Ureter (tissue), 1 donor: ENCODE results near the gene ZHX3. TPM values are rescaled to one million over a fixed set of nuclear protein-coding genes. Genes with fewer than 3 reads are reported as not detected.

Experiments
- DNase-seq: peaks from one replicate; pipeline ENCODE4 v3.0.0-alpha.2; 2020; ENCODE audit warnings: low spot score
- total RNA-seq: library from RNA; stranded (reverse); gene quantifications from one replicate; pipeline ENCODE4 v1.2.4, GENCODE V29; 2023
- donor health status: DM: yes; HTN: yes; CAD: no.

Gene ZHX3
- total RNA-seq, 1 donor from 2014 or later, result 49.3 TPM

GRCh38 chr20:41353530-41353929 lies 36.0 kb upstream of the ZHX3 start:
- DNase-seq, result no peak

GRCh38 chr20:41352666-41353065 lies 35.1 kb upstream of the ZHX3 start:
- no peak for DNase-seq

GRCh38 chr20:41352106-41352505 lies 34.6 kb upstream of the ZHX3 start:
- no peak for DNase-seq

GRCh38 chr20:41350408-41350962 lies 33.0 kb upstream of the ZHX3 start:
- DNase-seq, result no peak

GRCh38 chr20:41349943-41350342 lies 32.4 kb upstream of the ZHX3 start:
- DNase-seq, result no peak

GRCh38 chr20:41349266-41349665 lies 31.7 kb upstream of the ZHX3 start:
- no peak for DNase-seq

- DNase-seq, result no peak
These were observed 31.1 kb upstream of the ZHX3 start for GRCh38 chr20:41348430-41349172.

- no peak for DNase-seq
These were observed 30.2 kb upstream of the ZHX3 start for GRCh38 chr20:41347523-41348429.

- no peak for DNase-seq
These were observed 28.2 kb upstream of the ZHX3 start for GRCh38 chr20:41345729-41346067.

- no peak for DNase-seq
These were observed 27.6 kb upstream of the ZHX3 start for GRCh38 chr20:41344938-41345728.

- DNase-seq, result peak; percentile 61
These were observed 26.9 kb upstream of the ZHX3 start for GRCh38 chr20:41344477-41344876.

- no peak for DNase-seq
These were observed 25.2 kb upstream of the ZHX3 start for GRCh38 chr20:41342474-41343464.

- DNase-seq, result peak; percentile 93
These were observed 23.0 kb upstream of the ZHX3 start, which contains the start of gene LPIN3 for GRCh38 chr20:41340327-41341055. Gene LPIN3 (plus strand): TSS chr20:41340821. CDS start chr20:41345804, 4,983 bp downstream.

GRCh38 chr20:41339957-41340326 lies 22.4 kb upstream of the ZHX3 start:
- peak; percentile 93 for DNase-seq

- DNase-seq, result no peak
These were observed 19.4 kb upstream of the ZHX3 start for GRCh38 chr20:41336711-41337492.

GRCh38 chr20:41335591-41335990 lies 18.1 kb upstream of the ZHX3 start:
- no peak for DNase-seq

GRCh38 chr20:41334443-41335421 lies 17.2 kb upstream of the ZHX3 start:
- no peak for DNase-seq

GRCh38 chr20:41334036-41334435 lies 16.5 kb upstream of the ZHX3 start:
- no peak for DNase-seq
